Ovary (tissue), 9 donors: ENCODE results near the gene DACH1. TPM values are rescaled to one million over a fixed set of nuclear protein-coding genes. Genes with fewer than 3 reads are reported as not detected.
"Not testable (repeated sequence)": the region's sequence is repeated elsewhere in the genome, so short reads cannot be mapped to it uniquely, and the experiment has no call there.

Experiments used
- DNase-seq, 5 donors: peaks; one replicate each; pipeline ENCODE4 v3.0.0-alpha.2; 2019 to 2020
- H3K27ac ChIP-seq, 2 donors: fragments of 200-600 bp; one replicate each; pipeline versions ENCODE4 v1.5.1 to v1.8.0; 2019 to 2022
- H3K27me3 ChIP-seq: fragments of 200-600 bp; one replicate; pipeline ENCODE4 v1.8.0; 2022
- H3K36me3 ChIP-seq: fragments of 200-600 bp; sonication (generic); one replicate; pipeline ENCODE4 v1.5.1; 2019
- H3K4me1 ChIP-seq: one replicate; pipeline ENCODE4 v1.8.1; 2013; ENCODE audit warnings: mild to moderate bottlenecking, moderate library complexity; ENCODE audit not compliant: insufficient read depth
- H3K4me3 ChIP-seq: fragments of 200-600 bp; sonication (generic); one replicate; pipeline ENCODE4 v1.5.1; 2017
- H3K9me3 ChIP-seq, 2 donors: fragments of 200-600 bp in 1 of 2; sonication (generic) in 1 of 2; one replicate each; pipeline versions ENCODE4 v1.5.1 to v1.8.1; 2013 to 2019; ENCODE audit warnings: mild to moderate bottlenecking in 1 of 2, moderate library complexity in 1 of 2
- EP300 ChIP-seq: sonication (generic); formaldehyde crosslinking; IDR thresholded peaks from one replicate; pipeline ENCODE4 v1.6.1; 2017; ENCODE audit warnings: antibody characterized with exemption
- POLR2A ChIP-seq: fragments of 450-650 bp; IDR thresholded peaks from one replicate; pipeline ENCODE4 v1.6.1; 2017; ENCODE audit warnings: antibody characterized with exemption, mild to moderate bottlenecking, moderate library complexity
- WGBS, 3 donors: extraction: QIAGEN DNeasy Blood & Tissue Kit in 1 of 3; methylation state at CpG; one replicate each; pipeline versions ENCODE4 v1.1.5 to v1.1.7; 2013 to 2017; 5-methylcytosine and 5-hydroxymethylcytosine counted together
- intact Hi-C, 4 donors: fragments of 100-400 bp; cut with DNase I; formaldehyde crosslinking; loops; one replicate each; pipeline versions ENCODE4 v1.11.0 to v1.15.1; 2022 to 2023
- polyA plus RNA-seq, 2 donors: library from polyadenylated mRNA; stranded (reverse); fragments of 200-250 nt in 1 of 2; fragments of 350-450 nt in 1 of 2; fragmentation: Illumina TruSeq in 1 of 2; extraction: RNeasy Lipid Tissue Mini Kit (QIAGEN cat#74804) in 1 of 2; gene quantifications; one replicate each; pipeline ENCODE4 v1.2.3, GENCODE V29; 2013 to 2014
- total RNA-seq, 7 donors: library from RNA; depleted of rRNA in 2 of 7; stranded (reverse); fragments of >200 nt in 2 of 7; fragmentation: NEBNext Ultra II Directional in 3 of 7; extraction: Animal tissue kit (Norgen Biotek cat#: 25700) in 3 of 7; gene quantifications; one replicate each; pipeline versions ENCODE4 v1.1.0 to v1.2.4, GENCODE V29; 2016 to 2023
- TF ChIP-seq, protein P1 (sequence below), 3 donors: fragments of 450-650 bp in 2 of 3; fragments of 200-600 bp in 1 of 3; IDR thresholded peaks; one replicate each; pipeline versions ENCODE4 v1.5.1 to v1.8.0; 2016 to 2022; ENCODE audit warnings: antibody characterized with exemption in 3 of 3, mild to moderate bottlenecking in 1 of 3
- donor health status: DM: no; HTN: no; CAD: no; lungs with moderate emphysema.
- donor health status: DM: no; HTN: no; CAD: no.
- donor health status: Bipolar disorder and iron deficiency.
- donor health status: DM: yes; HTN: yes; CAD: no.
- donor health status: DM: no; HTN: no; CAD: no.
- donor health status: DM: yes; HTN: yes; CAD: no.

Gene DACH1
- total and polyA plus RNA-seq, 9 donors: 0.91 to 3.2 (median 1.7) TPM

DNA sequence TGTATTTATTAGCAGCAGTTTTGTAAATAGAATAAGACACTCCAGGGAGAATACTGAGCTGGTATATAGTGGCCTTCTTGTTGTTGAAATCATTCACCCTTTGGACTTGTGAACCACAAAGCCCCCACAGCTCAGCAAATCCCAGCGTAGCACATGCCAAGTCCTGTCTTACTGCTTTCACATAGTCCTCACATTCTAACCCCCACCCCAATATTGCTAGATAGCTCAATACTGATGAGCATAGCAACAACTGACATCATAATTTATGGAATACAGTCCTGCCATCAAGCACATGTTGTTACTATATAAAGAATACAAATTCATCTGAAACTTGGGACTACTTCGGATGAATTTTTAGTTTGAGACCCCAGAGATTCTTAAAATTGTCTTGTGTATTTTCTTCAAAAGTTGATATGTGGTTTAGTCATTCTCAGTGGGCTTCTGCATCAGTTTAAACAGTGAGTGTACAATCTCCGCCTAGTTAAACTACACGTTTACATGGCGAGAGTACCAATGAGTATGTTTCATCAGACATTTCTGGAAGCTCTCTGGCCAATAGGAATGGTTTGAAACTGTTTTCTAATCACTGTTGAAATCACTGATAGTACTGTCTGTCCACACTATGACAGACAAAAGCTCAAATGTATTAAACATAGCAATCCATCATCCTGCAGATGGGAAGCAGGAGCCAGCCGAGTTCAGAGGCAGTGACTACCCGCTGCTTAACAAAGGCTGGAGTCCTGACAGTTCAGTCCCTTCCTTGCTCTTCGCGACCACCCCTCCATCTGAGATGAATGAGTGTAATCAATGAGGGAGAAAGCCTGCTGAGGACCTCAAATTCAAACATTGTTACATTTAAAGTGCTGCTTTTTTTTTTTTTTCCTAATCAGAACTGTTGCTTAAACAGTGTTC, 15.2 kb downstream of the DACH1 start:
- H3K27ac ChIP-seq: no peak overlapping the region
- H3K27me3 ChIP-seq: no peaks in the 10 kb centered on the region
- H3K36me3 ChIP-seq: no peaks in the 10 kb centered on the region
- TF ChIP-seq POLR2A: no peak
- TF ChIP-seq, protein P1, sequence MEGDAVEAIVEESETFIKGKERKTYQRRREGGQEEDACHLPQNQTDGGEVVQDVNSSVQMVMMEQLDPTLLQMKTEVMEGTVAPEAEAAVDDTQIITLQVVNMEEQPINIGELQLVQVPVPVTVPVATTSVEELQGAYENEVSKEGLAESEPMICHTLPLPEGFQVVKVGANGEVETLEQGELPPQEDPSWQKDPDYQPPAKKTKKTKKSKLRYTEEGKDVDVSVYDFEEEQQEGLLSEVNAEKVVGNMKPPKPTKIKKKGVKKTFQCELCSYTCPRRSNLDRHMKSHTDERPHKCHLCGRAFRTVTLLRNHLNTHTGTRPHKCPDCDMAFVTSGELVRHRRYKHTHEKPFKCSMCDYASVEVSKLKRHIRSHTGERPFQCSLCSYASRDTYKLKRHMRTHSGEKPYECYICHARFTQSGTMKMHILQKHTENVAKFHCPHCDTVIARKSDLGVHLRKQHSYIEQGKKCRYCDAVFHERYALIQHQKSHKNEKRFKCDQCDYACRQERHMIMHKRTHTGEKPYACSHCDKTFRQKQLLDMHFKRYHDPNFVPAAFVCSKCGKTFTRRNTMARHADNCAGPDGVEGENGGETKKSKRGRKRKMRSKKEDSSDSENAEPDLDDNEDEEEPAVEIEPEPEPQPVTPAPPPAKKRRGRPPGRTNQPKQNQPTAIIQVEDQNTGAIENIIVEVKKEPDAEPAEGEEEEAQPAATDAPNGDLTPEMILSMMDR (IDR thresholded peaks at IDR 0.05): no peak
- no peak for TF ChIP-seq EP300
- 87 to 89% (median 88%) methylated on average over 9 of the region's 9 CpGs for WGBS, 3 donors
- intact Hi-C loops: no loop called here
- H3K4me1 ChIP-seq: no peaks in the 10 kb centered on the region
- no peaks in the 10 kb centered on the region for H3K9me3 ChIP-seq
- no peak overlapping the region for H3K4me3 ChIP-seq
- no peak for DNase-seq

DNA sequence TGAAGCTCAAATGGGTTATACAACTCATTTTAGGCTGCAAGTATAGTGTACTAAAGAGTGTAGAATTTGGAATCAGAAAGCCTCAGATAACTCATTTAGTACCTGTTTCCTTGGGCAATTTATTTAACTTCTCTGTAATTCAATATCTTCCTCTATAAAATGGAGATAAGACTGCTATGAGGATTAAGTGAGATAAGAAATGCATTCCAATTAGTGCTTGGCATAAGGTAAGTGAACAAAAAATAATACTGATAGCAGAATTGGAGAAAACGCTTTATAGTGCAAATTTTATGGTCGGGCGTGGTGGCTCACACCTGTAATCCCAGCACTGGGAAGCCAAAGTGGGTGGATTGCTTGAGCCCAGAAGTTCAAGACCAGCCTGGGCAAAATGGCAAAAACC, 25.0 kb downstream of the DACH1 start:
- Histone ChIP-seq H3K27me3 (no peaks in the 10 kb centered on the region), H3K4me3 (no peak overlapping the region), H3K27ac (no peak overlapping the region), H3K36me3 (no peaks in the 10 kb centered on the region), H3K4me1 (no peaks in the 10 kb centered on the region), H3K9me3 (no peaks in the 10 kb centered on the region)
- intact Hi-C loops: no loop called here
- 88 to 92% (median 88%) methylated on average over 3 of the region's 3 CpGs for WGBS, 3 donors
- DNase-seq: no peak
- no peak for TF ChIP-seq EP300
- TF ChIP-seq, protein P1 (IDR thresholded peaks at IDR 0.05): no peak
- no peak for TF ChIP-seq POLR2A

DNA sequence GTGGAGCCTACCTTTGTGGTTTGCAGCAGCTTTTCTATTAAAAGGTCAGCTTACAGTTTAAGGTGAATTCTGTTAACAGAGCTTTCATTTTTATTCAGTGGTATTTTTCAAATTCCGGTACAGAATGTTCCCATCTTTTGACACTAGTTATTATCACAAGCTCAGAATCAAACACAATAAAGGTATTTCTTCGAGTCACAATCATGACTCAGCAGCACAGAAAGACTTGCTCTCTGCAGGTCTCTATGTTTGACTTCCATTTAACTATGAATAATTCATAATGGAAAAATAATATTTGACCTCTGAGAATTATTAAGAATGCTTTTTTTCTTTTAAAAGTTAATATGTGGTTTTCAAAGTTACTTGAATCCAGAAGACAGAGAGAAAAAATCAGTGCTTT, 28.2 kb downstream of the DACH1 start:
- Histone ChIP-seq H3K9me3 (no peaks in the 10 kb centered on the region), H3K4me3 (no peak overlapping the region), H3K27me3 (no peaks in the 10 kb centered on the region), H3K36me3 (no peaks in the 10 kb centered on the region), H3K27ac (no peak overlapping the region), H3K4me1 (no peaks in the 10 kb centered on the region)
- TF ChIP-seq, protein P1 (IDR thresholded peaks at IDR 0.05): no peak
- TF ChIP-seq POLR2A: no peak
- no peak for TF ChIP-seq EP300
- WGBS, 3 donors: 65 to 77% (median 70%) methylated on average over 2 of the region's 2 CpGs
- no peak for DNase-seq
- intact Hi-C loops: no loop called here

DNA sequence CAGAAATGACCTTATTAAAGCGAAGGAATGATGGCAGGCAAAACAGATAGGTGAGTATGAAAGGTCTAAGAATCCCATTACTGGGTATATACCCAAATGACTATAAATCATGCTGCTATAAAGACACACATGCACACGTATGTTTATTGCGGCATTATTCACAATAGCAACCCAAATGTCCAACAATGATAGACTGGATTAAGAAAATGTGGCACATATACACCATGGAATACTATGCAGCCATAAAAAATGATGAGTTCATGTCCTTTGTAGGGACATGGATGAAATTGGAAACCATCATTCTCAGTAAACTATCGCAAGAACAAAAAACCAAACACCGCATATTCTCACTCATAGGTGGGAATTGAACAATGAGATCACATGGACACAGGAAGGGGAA, 29.4 kb downstream of the DACH1 start:
- not testable (repeated sequence) for DNase-seq

DNA sequence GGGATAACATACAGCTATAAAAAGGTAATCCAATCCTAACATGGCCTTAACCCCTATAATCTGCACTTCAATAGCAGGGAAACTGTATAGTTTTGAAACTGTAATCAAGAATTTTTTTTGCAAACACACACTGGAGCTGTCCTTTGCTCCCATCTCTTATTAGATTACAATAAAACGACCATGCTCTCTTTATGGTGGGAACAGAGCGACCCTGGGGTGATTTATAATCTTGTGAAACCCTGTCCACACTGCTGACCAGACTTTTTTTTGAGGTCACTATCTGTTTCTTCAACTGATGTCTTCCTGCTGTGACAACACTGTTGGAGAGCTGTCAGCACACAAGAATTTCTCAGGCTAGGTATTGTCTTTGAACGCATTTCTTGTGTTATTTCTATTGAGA, 35.3 kb downstream of the DACH1 start:
- no peaks in the 10 kb centered on the region for H3K9me3 ChIP-seq
- no peak overlapping the region for H3K4me3 ChIP-seq
- no peaks in the 10 kb centered on the region for H3K27me3 ChIP-seq
- intact Hi-C loops: no loop called here
- WGBS, 3 donors: 54 to 61% (median 55%) methylated on average over 3 of the region's 3 CpGs
- no peaks in the 10 kb centered on the region for H3K4me1 ChIP-seq
- H3K27ac ChIP-seq: no peak overlapping the region
- TF ChIP-seq POLR2A (no peak), EP300 (no peak)
- TF ChIP-seq, protein P1 (IDR thresholded peaks at IDR 0.05): no peak
- no peaks in the 10 kb centered on the region for H3K36me3 ChIP-seq
- DNase-seq: no peak

More for the DNA sequence above, 29.4 kb downstream of the DACH1 start:
- H3K4me3 ChIP-seq, H3K27ac ChIP-seq, H3K9me3 ChIP-seq, H3K36me3 ChIP-seq, intact Hi-C loops, H3K4me1 ChIP-seq, H3K27me3 ChIP-seq: not testable (repeated sequence)
- WGBS, 3 donors: 91 to 93% (median 92%) methylated on average over 3 to 5 of the region's 5 CpGs
